WTC11 (cell line): ENCODE data around the gene SDE2.

ENCODE experiments used
- ETV6 ChIP-seq: sonication (generic); formaldehyde crosslinking; IDR thresholded peaks from 2 replicates; pipeline ENCODE4 v1.8.1; 2022; ENCODE audit warnings: mild to moderate bottlenecking, missing genetic modification reagents
- FOXJ3 ChIP-seq: sonication (generic); formaldehyde crosslinking; IDR thresholded peaks from 2 replicates; pipeline ENCODE4 v1.9.0; 2021; ENCODE audit warnings: missing genetic modification reagents, mild to moderate bottlenecking, borderline replicate concordance
- JUN ChIP-seq: sonication (generic); formaldehyde crosslinking; IDR thresholded peaks from 2 replicates; pipeline ENCODE4 v1.8.0; 2023; ENCODE audit warnings: mild to moderate bottlenecking, missing genetic modification reagents
- NFE2L1 ChIP-seq: sonication (generic); formaldehyde crosslinking; IDR thresholded peaks from 2 replicates; pipeline ENCODE4 v1.8.1; 2023; ENCODE audit warnings: missing genetic modification reagents
- TEAD1 ChIP-seq: sonication (generic); formaldehyde crosslinking; IDR thresholded peaks from 2 replicates; pipeline ENCODE4 v1.8.0; 2022; ENCODE audit warnings: mild to moderate bottlenecking, missing genetic modification reagents
- ZBTB21 ChIP-seq: sonication (generic); formaldehyde crosslinking; IDR thresholded peaks from 2 replicates; pipeline ENCODE4 v1.8.1; 2023; ENCODE audit warnings: mild to moderate bottlenecking, missing genetic modification reagents, borderline replicate concordance
- ZNF121 ChIP-seq: sonication (generic); formaldehyde crosslinking; IDR thresholded peaks from 2 replicates; pipeline ENCODE4 v1.8.0; 2023; ENCODE audit warnings: missing genetic modification reagents
- TF ChIP-seq, protein P1 (sequence below): fragments of 200-600 bp; IDR thresholded peaks from 2 replicates; pipeline ENCODE4 v1.8.0; 2022; ENCODE audit warnings: antibody characterized with exemption
- TF ChIP-seq, protein P2 (sequence below): sonication (generic); formaldehyde crosslinking; IDR thresholded peaks from 2 replicates; pipeline ENCODE4 v1.8.0; 2022; ENCODE audit warnings: mild to moderate bottlenecking, missing genetic modification reagents
- TF ChIP-seq, protein P3 (sequence below): sonication (generic); formaldehyde crosslinking; IDR thresholded peaks from 2 replicates; pipeline ENCODE4 v1.8.0; 2022; ENCODE audit warnings: missing genetic modification reagents
- TF ChIP-seq, protein P4 (sequence below): sonication (generic); formaldehyde crosslinking; IDR thresholded peaks from 2 replicates; pipeline ENCODE4 v1.8.1; 2023; ENCODE audit warnings: mild to moderate bottlenecking, missing genetic modification reagents, moderate library complexity

DNA sequence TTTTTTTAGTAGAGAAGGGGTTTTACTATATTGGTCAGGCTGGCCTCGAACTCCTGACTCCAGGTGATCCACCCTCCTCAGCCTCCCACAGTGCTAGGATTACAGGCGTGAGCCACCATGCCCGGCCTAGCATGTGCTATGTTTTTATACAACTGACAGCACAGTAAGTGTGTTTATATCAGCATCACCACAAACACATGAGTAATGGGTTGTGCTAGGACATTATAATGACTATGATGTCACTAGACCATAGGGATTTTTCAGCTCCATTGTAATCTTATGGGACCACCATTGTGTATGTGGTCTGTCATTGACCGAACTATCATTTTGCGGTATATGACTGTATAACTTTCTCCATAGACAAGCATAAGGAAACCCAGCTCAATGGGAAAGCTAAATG lies 64.4 kb downstream of the SDE2 start:
- no peak for TF ChIP-seq ETV6
- TF ChIP-seq TEAD1 (CRISPR knock-in tag), result no peak
- TF ChIP-seq, protein P1, sequence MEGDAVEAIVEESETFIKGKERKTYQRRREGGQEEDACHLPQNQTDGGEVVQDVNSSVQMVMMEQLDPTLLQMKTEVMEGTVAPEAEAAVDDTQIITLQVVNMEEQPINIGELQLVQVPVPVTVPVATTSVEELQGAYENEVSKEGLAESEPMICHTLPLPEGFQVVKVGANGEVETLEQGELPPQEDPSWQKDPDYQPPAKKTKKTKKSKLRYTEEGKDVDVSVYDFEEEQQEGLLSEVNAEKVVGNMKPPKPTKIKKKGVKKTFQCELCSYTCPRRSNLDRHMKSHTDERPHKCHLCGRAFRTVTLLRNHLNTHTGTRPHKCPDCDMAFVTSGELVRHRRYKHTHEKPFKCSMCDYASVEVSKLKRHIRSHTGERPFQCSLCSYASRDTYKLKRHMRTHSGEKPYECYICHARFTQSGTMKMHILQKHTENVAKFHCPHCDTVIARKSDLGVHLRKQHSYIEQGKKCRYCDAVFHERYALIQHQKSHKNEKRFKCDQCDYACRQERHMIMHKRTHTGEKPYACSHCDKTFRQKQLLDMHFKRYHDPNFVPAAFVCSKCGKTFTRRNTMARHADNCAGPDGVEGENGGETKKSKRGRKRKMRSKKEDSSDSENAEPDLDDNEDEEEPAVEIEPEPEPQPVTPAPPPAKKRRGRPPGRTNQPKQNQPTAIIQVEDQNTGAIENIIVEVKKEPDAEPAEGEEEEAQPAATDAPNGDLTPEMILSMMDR, result no peak
- TF ChIP-seq, protein P2, sequence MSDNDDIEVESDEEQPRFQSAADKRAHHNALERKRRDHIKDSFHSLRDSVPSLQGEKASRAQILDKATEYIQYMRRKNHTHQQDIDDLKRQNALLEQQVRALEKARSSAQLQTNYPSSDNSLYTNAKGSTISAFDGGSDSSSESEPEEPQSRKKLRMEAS (CRISPR knock-in tag), result no peak
- TF ChIP-seq ZNF121, result no peak
- TF ChIP-seq JUN, result no peak
- TF ChIP-seq FOXJ3 (CRISPR knock-in tag), result no peak
- no peak for TF ChIP-seq ZBTB21 (CRISPR knock-in tag)
- TF ChIP-seq, protein P3, sequence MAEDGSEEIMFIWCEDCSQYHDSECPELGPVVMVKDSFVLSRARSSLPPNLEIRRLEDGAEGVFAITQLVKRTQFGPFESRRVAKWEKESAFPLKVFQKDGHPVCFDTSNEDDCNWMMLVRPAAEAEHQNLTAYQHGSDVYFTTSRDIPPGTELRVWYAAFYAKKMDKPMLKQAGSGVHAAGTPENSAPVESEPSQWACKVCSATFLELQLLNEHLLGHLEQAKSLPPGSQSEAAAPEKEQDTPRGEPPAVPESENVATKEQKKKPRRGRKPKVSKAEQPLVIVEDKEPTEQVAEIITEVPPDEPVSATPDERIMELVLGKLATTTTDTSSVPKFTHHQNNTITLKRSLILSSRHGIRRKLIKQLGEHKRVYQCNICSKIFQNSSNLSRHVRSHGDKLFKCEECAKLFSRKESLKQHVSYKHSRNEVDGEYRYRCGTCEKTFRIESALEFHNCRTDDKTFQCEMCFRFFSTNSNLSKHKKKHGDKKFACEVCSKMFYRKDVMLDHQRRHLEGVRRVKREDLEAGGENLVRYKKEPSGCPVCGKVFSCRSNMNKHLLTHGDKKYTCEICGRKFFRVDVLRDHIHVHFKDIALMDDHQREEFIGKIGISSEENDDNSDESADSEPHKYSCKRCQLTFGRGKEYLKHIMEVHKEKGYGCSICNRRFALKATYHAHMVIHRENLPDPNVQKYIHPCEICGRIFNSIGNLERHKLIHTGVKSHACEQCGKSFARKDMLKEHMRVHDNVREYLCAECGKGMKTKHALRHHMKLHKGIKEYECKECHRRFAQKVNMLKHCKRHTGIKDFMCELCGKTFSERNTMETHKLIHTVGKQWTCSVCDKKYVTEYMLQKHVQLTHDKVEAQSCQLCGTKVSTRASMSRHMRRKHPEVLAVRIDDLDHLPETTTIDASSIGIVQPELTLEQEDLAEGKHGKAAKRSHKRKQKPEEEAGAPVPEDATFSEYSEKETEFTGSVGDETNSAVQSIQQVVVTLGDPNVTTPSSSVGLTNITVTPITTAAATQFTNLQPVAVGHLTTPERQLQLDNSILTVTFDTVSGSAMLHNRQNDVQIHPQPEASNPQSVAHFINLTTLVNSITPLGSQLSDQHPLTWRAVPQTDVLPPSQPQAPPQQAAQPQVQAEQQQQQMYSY (CRISPR knock-in tag), result no peak
- TF ChIP-seq, protein P4, sequence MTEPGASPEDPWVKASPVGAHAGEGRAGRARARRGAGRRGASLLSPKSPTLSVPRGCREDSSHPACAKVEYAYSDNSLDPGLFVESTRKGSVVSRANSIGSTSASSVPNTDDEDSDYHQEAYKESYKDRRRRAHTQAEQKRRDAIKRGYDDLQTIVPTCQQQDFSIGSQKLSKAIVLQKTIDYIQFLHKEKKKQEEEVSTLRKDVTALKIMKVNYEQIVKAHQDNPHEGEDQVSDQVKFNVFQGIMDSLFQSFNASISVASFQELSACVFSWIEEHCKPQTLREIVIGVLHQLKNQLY (CRISPR knock-in tag), result no peak
- TF ChIP-seq NFE2L1 (CRISPR knock-in tag), result no peak
